SK-N-SH (cell line): ENCODE data around the gene C11orf91. TPM values are rescaled to one million over a fixed set of nuclear protein-coding genes. Genes with fewer than 3 reads are reported as not detected.

Source experiments
- CTCF ChIA-PET: fragments of 300-600, 350-600 bp; formaldehyde crosslinking; extraction: SDS; loops from one replicate; lab custom pipeline; 2021; lab: Yijun Ruan, JAX
- POLR2A ChIA-PET: fragments of 350-600 bp; sonication (Branson Sonifier 250); formaldehyde crosslinking; extraction: SDS; loops from one replicate; lab custom pipeline; 2020; ENCODE audit warnings: antibody characterized with exemption, inconsistent platforms; lab: Yijun Ruan, JAX
- DNase-seq: peaks from one replicate; pipeline ENCODE4 v3.0.0; 2012
- H2AFZ ChIP-seq: fragments of 200-600 bp; sonication (generic); 2 replicates; pipeline ENCODE4 v1.8.1; 2016; ENCODE audit warnings: antibody characterized with exemption, mild to moderate bottlenecking, low read depth
- H3F3A ChIP-seq: fragments of 200-600 bp; sonication (generic); replicated peaks from 2 replicates; pipeline ENCODE3; 2016; ENCODE audit warnings: antibody characterized with exemption, mild to moderate bottlenecking; ENCODE audit not compliant: insufficient read depth
- H3K27ac ChIP-seq, 2 experiments: fragments of 200-500 bp in 1 of 2; fragments of 200-600 bp in 1 of 2; sonication (Bioruptor generic) in 1 of 2; sonication (generic), shearing (Covaris generic) in 1 of 2; 2 replicates each; pipeline versions ENCODE4 v1.5.1 to v1.6.1; 2014 to 2016; ENCODE audit warnings: low read depth in 2 of 2, inconsistent platforms in 1 of 2, low read length in 1 of 2, mild to moderate bottlenecking in 1 of 2, mixed read lengths in 1 of 2
- H3K27me3 ChIP-seq: fragments of 200-600 bp; sonication (generic), shearing (Covaris generic); 2 replicates; pipeline ENCODE4 v1.6.1; 2016; ENCODE audit warnings: mixed run types; ENCODE audit not compliant: insufficient read depth
- H3K36me3 ChIP-seq, 2 experiments: fragments of 200-500 bp in 1 of 2; fragments of 200-600 bp in 1 of 2; sonication (Bioruptor generic) in 1 of 2; sonication (generic) in 1 of 2; replicated peaks in 1 of 2; 2 replicates each; pipeline versions ENCODE3 to v1.5.1; 2014 to 2016; ENCODE audit warnings: low read length in 1 of 2, mild to moderate bottlenecking in 1 of 2; ENCODE audit not compliant: insufficient read depth in 2 of 2, control insufficient read depth in 1 of 2
- H3K4me1 ChIP-seq, 2 experiments: fragments of 200-500 bp in 1 of 2; fragments of 200-600 bp in 1 of 2; sonication (Bioruptor generic) in 1 of 2; sonication (generic), shearing (Covaris generic) in 1 of 2; 2 replicates each; pipeline versions ENCODE4 v1.5.1 to v1.6.1; 2014 to 2016; ENCODE audit warnings: low read depth in 1 of 2, low read length in 1 of 2, mixed run types in 1 of 2; ENCODE audit not compliant: insufficient read depth in 2 of 2, control insufficient read depth in 1 of 2
- H3K4me2 ChIP-seq: fragments of 200-600 bp; sonication (generic), shearing (Covaris generic); 2 replicates; pipeline ENCODE4 v1.6.1; 2017; ENCODE audit warnings: mixed run types
- H3K4me3 ChIP-seq, 2 experiments: fragments of 200-500 bp in 1 of 2; fragments of 200-600 bp in 1 of 2; sonication (Bioruptor generic) in 1 of 2; sonication (generic), shearing (Covaris generic) in 1 of 2; 2 replicates each; pipeline versions ENCODE4 v1.5.1 to v1.8.1; 2014 to 2016; ENCODE audit warnings: low read depth in 2 of 2, inconsistent platforms in 1 of 2, low read length in 1 of 2, mild to moderate bottlenecking in 1 of 2, mixed read lengths in 1 of 2, moderate library complexity in 1 of 2
- H3K79me2 ChIP-seq: fragments of 200-600 bp; sonication (generic); 2 replicates; pipeline ENCODE4 v1.8.1; 2017; ENCODE audit warnings: mild to moderate bottlenecking; ENCODE audit not compliant: insufficient read depth
- H3K9ac ChIP-seq: fragments of 200-600 bp; sonication (generic); 2 replicates; pipeline ENCODE4 v1.6.1; 2017; ENCODE audit warnings: mixed run types
- H3K9me2 ChIP-seq: fragments of 200-600 bp; sonication (generic); 2 replicates; pipeline ENCODE4 v1.6.1; 2017; ENCODE audit warnings: mixed run types
- H3K9me3 ChIP-seq: fragments of 200-600 bp; sonication (generic); 2 replicates; pipeline ENCODE4 v1.6.1; 2017; ENCODE audit warnings: mixed run types, mild to moderate bottlenecking, moderate library complexity
- H4K20me1 ChIP-seq: fragments of 200-600 bp; sonication (generic); 2 replicates; pipeline ENCODE4 v1.6.1; 2017; ENCODE audit warnings: mild to moderate bottlenecking, mixed run types; ENCODE audit not compliant: insufficient read depth
- CHD2 ChIP-seq: fragments of 150-350 bp; IDR thresholded peaks from 2 replicates; pipeline ENCODE4 v1.6.1; 2018; ENCODE audit warnings: low read length; ENCODE audit not compliant: partially characterized antibody
- EP300 ChIP-seq, 2 experiments: IDR thresholded peaks; 2 replicates each; pipeline versions ENCODE4 v1.4.0 to v1.6.1; 2012; ENCODE audit warnings: borderline replicate concordance in 1 of 2, low read depth in 1 of 2, low read length in 1 of 2
- FOXJ3 ChIP-seq: sonication (generic); formaldehyde crosslinking; IDR thresholded peaks from 2 replicates; pipeline ENCODE4 v1.5.1; 2020; ENCODE audit warnings: mild to moderate bottlenecking, missing genetic modification reagents
- FOXM1 ChIP-seq: IDR thresholded peaks from 2 replicates; pipeline ENCODE4 v1.4.0; 2012; ENCODE audit warnings: low read depth, mild to moderate bottlenecking
- JUND ChIP-seq: IDR thresholded peaks from 2 replicates; pipeline ENCODE4 v1.4.0; 2012
- NFIC ChIP-seq: IDR thresholded peaks from 2 replicates; pipeline ENCODE4 v1.4.0; 2012; ENCODE audit warnings: borderline replicate concordance
- RFX5 ChIP-seq: IDR thresholded peaks from 2 replicates; pipeline ENCODE4 v1.6.1; 2012; ENCODE audit warnings: mild to moderate bottlenecking, improper control_type of control experiment, low read length
- TCF12 ChIP-seq: IDR thresholded peaks from 2 replicates; pipeline ENCODE4 v1.4.0; 2012
- YY1 ChIP-seq: IDR thresholded peaks from 2 replicates; pipeline ENCODE4 v1.4.0; 2012; ENCODE audit warnings: low read depth, mild to moderate bottlenecking
- WGBS: methylation state at CpG from one replicate; pipeline ENCODE4 v1.1.6; 2017; ENCODE audit warnings: low lambda C conversion rate; 5-methylcytosine and 5-hydroxymethylcytosine counted together
- polyA plus RNA-seq, 3 experiments: library from polyadenylated mRNA; depleted of rRNA; stranded (reverse); fragments of >200 nt; gene quantifications; 2 replicates each; pipeline ENCODE4 v1.2.3, GENCODE V29; 2012
- TF ChIP-seq, protein P1 (sequence below): fragments of 150-350 bp; IDR thresholded peaks from 2 replicates; pipeline ENCODE4 v1.6.1; 2017; ENCODE audit warnings: antibody characterized with exemption, low read length, low read depth, borderline replicate concordance
- TF ChIP-seq, protein P2 (sequence below): fragments of 150-350 bp; IDR thresholded peaks from 2 replicates; pipeline ENCODE4 v1.6.1; 2016; ENCODE audit warnings: mild to moderate bottlenecking, low read depth, low read length

Gene C11orf91
- polyA plus RNA-seq, 1 of the 3 experiments (the other 2 are of a cell fraction) = 0.15 TPM

DNA sequence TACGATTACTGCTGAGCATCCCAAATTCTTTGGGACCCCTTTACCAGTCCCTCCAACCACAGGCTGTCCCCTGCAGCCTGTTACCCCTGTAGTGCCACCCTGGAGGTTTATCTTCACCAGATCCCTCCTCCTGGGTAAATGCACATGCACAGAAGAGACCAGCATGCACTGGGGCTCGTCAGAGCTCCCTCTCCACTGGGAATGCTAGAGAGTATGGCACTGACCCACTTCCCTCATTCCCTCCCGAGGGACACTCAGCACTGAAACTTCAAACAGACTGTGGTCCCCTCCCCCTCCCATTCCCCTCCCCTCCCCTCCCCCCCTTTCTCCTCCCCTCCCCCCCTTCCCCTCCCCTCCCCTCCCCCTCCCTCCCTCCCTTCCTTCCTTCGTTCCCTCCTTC, 49.1 kb downstream of the C11orf91 start:
- no peak overlapping the region for H3K4me2 ChIP-seq
- TF ChIP-seq, protein P1, sequence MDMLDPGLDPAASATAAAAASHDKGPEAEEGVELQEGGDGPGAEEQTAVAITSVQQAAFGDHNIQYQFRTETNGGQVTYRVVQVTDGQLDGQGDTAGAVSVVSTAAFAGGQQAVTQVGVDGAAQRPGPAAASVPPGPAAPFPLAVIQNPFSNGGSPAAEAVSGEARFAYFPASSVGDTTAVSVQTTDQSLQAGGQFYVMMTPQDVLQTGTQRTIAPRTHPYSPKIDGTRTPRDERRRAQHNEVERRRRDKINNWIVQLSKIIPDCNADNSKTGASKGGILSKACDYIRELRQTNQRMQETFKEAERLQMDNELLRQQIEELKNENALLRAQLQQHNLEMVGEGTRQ = no peak
- TF ChIP-seq TCF12 = no peak
- no peak for TF ChIP-seq FOXJ3 (CRISPR knock-in tag)
- no peak for TF ChIP-seq CHD2
- TF ChIP-seq NFIC = no peak
- TF ChIP-seq RFX5 = no peak
- TF ChIP-seq, protein P2, sequence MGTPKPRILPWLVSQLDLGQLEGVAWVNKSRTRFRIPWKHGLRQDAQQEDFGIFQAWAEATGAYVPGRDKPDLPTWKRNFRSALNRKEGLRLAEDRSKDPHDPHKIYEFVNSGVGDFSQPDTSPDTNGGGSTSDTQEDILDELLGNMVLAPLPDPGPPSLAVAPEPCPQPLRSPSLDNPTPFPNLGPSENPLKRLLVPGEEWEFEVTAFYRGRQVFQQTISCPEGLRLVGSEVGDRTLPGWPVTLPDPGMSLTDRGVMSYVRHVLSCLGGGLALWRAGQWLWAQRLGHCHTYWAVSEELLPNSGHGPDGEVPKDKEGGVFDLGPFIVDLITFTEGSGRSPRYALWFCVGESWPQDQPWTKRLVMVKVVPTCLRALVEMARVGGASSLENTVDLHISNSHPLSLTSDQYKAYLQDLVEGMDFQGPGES = no peak
- no peak for TF ChIP-seq FOXM1
- TF ChIP-seq EP300 (IDR thresholded peaks at IDR 0.05; ENCODE audit: borderline replicate concordance in 1 of 2, low read depth in 1 of 2, low read length in 1 of 2) = no peak
- TF ChIP-seq YY1 = no peak
- TF ChIP-seq JUND = no peak
- CTCF ChIA-PET = no interaction called here

GRCh38 chr11:33649944-33650343, 50.7 kb downstream of the C11orf91 start:
- 97% methylated on average over 4 of the region's 4 CpGs for WGBS
- H3F3A ChIP-seq = peaks cover 3% of the 10 kb centered on the region
- no peak for TF ChIP-seq CHD2
- TF ChIP-seq RFX5 = no peak
- no peak for TF ChIP-seq FOXJ3 (CRISPR knock-in tag)
- TF ChIP-seq, all 33 proteins: peak for 0
- H2AFZ ChIP-seq = no peak overlapping the region
- H3K4me2 ChIP-seq = no peak overlapping the region
- no peak overlapping the region for H3K27ac ChIP-seq
- H3K27me3 ChIP-seq = no peaks in the 10 kb centered on the region
- CTCF ChIA-PET = interaction anchor here (0.9 kb wide), 1 partner anchor 179 kb away, joined by 3 read pairs; no protein-coding TSS in a partner anchor
- H3K79me2 ChIP-seq = no peaks in the 10 kb centered on the region
- no peak overlapping the region for H3K9ac ChIP-seq
- H4K20me1 ChIP-seq = no peaks in the 10 kb centered on the region
- POLR2A ChIA-PET = no interaction called here
- H3K9me2 ChIP-seq = no peaks in the 10 kb centered on the region
- no peaks in the 10 kb centered on the region for H3K9me3 ChIP-seq
- 0 out of 4 replicates have a peak, but pooled peaks cover 0 to 3% of the 10 kb centered on the region in 2 experiments for H3K4me1 ChIP-seq
- DNase-seq = no peak
- H3K36me3 ChIP-seq = peaks cover 9 to 38% of the 10 kb centered on the region in 2 experiments
- no peak overlapping the region for H3K4me3 ChIP-seq

More for the DNA sequence above, 49.1 kb downstream of the C11orf91 start:
- Histone ChIP-seq H3K9ac (no peak overlapping the region), H4K20me1 (no peaks in the 10 kb centered on the region), H3K36me3 (peaks cover 11 to 36% of the 10 kb centered on the region in 2 experiments), H3K79me2 (no peaks in the 10 kb centered on the region), H3K9me2 (no peaks in the 10 kb centered on the region), H3K4me3 (no peak overlapping the region), H2AFZ (no peak overlapping the region), H3F3A (peaks cover 3% of the 10 kb centered on the region), H3K9me3 (no peaks in the 10 kb centered on the region), H3K4me1 (0 out of 4 replicates have a peak, but pooled peaks cover 0 to 3% of the 10 kb centered on the region in 2 experiments), H3K27ac (no peak overlapping the region), H3K27me3 (no peaks in the 10 kb centered on the region)
- POLR2A ChIA-PET = no interaction called here
- 74% methylated on average over 4 of the region's 4 CpGs for WGBS
- no peak for DNase-seq

Other genes with a start within 250 kb of the C11orf91 start
- gene CD59, start 35.6 kb upstream of the C11orf91 start, polyA plus RNA-seq (2012; rRNA removed) = 616 and 849 TPM in 2 replicates
- gene FBXO3, start 73.7 kb upstream of the C11orf91 start, polyA plus RNA-seq (2012; rRNA removed) = 17.9 and 27.0 TPM in 2 replicates
- gene LMO2, start 191.2 kb upstream of the C11orf91 start, polyA plus RNA-seq (2012; rRNA removed) = 0.05 TPM in 2 replicates